HEK293 (cell line): ENCODE results near the gene PHACTR1.

Experiments
- CTCF ChIA-PET: fragments of 350-600 bp; formaldehyde crosslinking; extraction: SDS; loops from one replicate; lab custom pipeline; 2021; ENCODE audit warnings: antibody characterized with exemption; lab: Yijun Ruan, JAX
- POLR2A ChIA-PET: fragments of 300-600 bp; formaldehyde crosslinking; extraction: SDS; loops from one replicate; lab custom pipeline; 2020; ENCODE audit warnings: antibody characterized with exemption, inconsistent platforms; lab: Yijun Ruan, JAX
- H3K27ac ChIP-seq: fragments of 200-500 bp; sonication (Bioruptor generic); 2 replicates; pipeline ENCODE4 v1.5.1; 2014; ENCODE audit warnings: low read depth, low read length, control low read depth, inconsistent platforms; ENCODE audit errors: extremely low read depth
- H3K36me3 ChIP-seq, 2 experiments: fragments of 200-500 bp in 1 of 2; sonication (Bioruptor generic) in 1 of 2; 1 replicate in 1 of 2; 2 replicates in 1 of 2; pipeline ENCODE4 v1.5.1; 2014 to 2017; ENCODE audit warnings: inconsistent platforms in 2 of 2, low read length in 2 of 2; ENCODE audit not compliant: control insufficient read depth in 2 of 2, insufficient read depth in 1 of 2
- H3K4me1 ChIP-seq: fragments of 200-500 bp; sonication (Bioruptor generic); 2 replicates; pipeline ENCODE4 v1.5.1; 2014; ENCODE audit warnings: mild to moderate bottlenecking, low read length, inconsistent platforms; ENCODE audit not compliant: control insufficient read depth, insufficient read depth
- H3K4me3 ChIP-seq: 2 replicates; pipeline ENCODE4 v1.5.1; 2011; ENCODE audit warnings: low read depth, mild to moderate bottlenecking, control low read depth, low read length, moderate library complexity
- H3K9me3 ChIP-seq: fragments of 200-500 bp; sonication (Bioruptor generic); 2 replicates; pipeline ENCODE4 v1.5.1; 2014; ENCODE audit warnings: low read depth, low read length, inconsistent platforms; ENCODE audit not compliant: control insufficient read depth, insufficient read depth
- IKZF3 ChIP-seq: fragments of 450-650 bp; IDR thresholded peaks from 2 replicates; pipeline ENCODE4 v1.5.0; 2018; ENCODE audit warnings: missing biosample characterization, mild to moderate bottlenecking, missing genetic modification characterization, moderate library complexity
- KLF7 ChIP-seq: fragments of 450-650 bp; formaldehyde crosslinking; IDR thresholded peaks from 2 replicates; pipeline ENCODE4 v1.5.1; 2016; ENCODE audit warnings: missing biosample characterization, missing genetic modification characterization, borderline replicate concordance
- MYNN ChIP-seq: fragments of 450-650 bp; formaldehyde crosslinking; IDR thresholded peaks from 2 replicates; pipeline ENCODE4 v1.5.1; 2016; ENCODE audit warnings: missing biosample characterization, missing genetic modification characterization, borderline replicate concordance
- OVOL3 ChIP-seq: fragments of 450-650 bp; formaldehyde crosslinking; IDR thresholded peaks from 2 replicates; pipeline ENCODE4 v1.5.1; 2016; ENCODE audit warnings: missing biosample characterization, missing genetic modification characterization
- RBAK ChIP-seq: fragments of 450-650 bp; formaldehyde crosslinking; IDR thresholded peaks from 2 replicates; pipeline ENCODE4 v1.5.1; 2016; ENCODE audit warnings: missing biosample characterization, missing genetic modification characterization
- TRIM28 ChIP-seq: IDR thresholded peaks from 2 replicates; pipeline ENCODE4 v1.6.1; 2011; ENCODE audit warnings: low read length, control low read depth, borderline replicate concordance
- ZBTB17 ChIP-seq: fragments of 450-650 bp; formaldehyde crosslinking; IDR thresholded peaks from 2 replicates; pipeline ENCODE4 v1.5.1; 2016; ENCODE audit warnings: missing biosample characterization, missing genetic modification characterization
- ZEB2 ChIP-seq: fragments of 450-650 bp; formaldehyde crosslinking; IDR thresholded peaks from 2 replicates; pipeline ENCODE4 v1.5.1; 2016; ENCODE audit warnings: missing biosample characterization, missing genetic modification characterization
- ZFP3 ChIP-seq: fragments of 450-650 bp; formaldehyde crosslinking; IDR thresholded peaks from 2 replicates; pipeline ENCODE4 v1.5.1; 2016; ENCODE audit warnings: low read depth, missing biosample characterization, missing genetic modification characterization
- ZNF148 ChIP-seq: fragments of 450-650 bp; formaldehyde crosslinking; IDR thresholded peaks from 2 replicates; pipeline ENCODE4 v1.5.0; 2017; ENCODE audit warnings: missing biosample characterization, missing genetic modification characterization, borderline replicate concordance
- ZNF155 ChIP-seq: fragments of 450-650 bp; formaldehyde crosslinking; IDR thresholded peaks from 2 replicates; pipeline ENCODE4 v1.5.1; 2016; ENCODE audit warnings: missing biosample characterization, missing genetic modification characterization
- ZNF16 ChIP-seq: fragments of 450-650 bp; formaldehyde crosslinking; IDR thresholded peaks from 2 replicates; pipeline ENCODE4 v1.5.1; 2016; ENCODE audit warnings: low read depth, missing biosample characterization, missing genetic modification characterization
- ZNF174 ChIP-seq: fragments of 450-650 bp; formaldehyde crosslinking; IDR thresholded peaks from 2 replicates; pipeline ENCODE4 v1.5.0; 2017; ENCODE audit warnings: missing biosample characterization, mild to moderate bottlenecking, missing genetic modification characterization
- ZNF211 ChIP-seq: fragments of 450-650 bp; formaldehyde crosslinking; IDR thresholded peaks from 2 replicates; pipeline ENCODE4 v1.5.1; 2016; ENCODE audit warnings: low read depth, missing biosample characterization, missing genetic modification characterization
- ZNF239 ChIP-seq: fragments of 450-650 bp; formaldehyde crosslinking; IDR thresholded peaks from 2 replicates; pipeline ENCODE4 v1.5.1; 2016; ENCODE audit warnings: missing biosample characterization, missing genetic modification characterization
- ZNF24 ChIP-seq: fragments of 450-650 bp; formaldehyde crosslinking; IDR thresholded peaks from 2 replicates; pipeline ENCODE4 v1.5.1; 2016; ENCODE audit warnings: missing biosample characterization, missing genetic modification characterization
- ZNF248 ChIP-seq: fragments of 450-650 bp; formaldehyde crosslinking; IDR thresholded peaks from 2 replicates; pipeline ENCODE4 v1.5.1; 2017; ENCODE audit warnings: missing biosample characterization, missing genetic modification characterization
- ZNF280C ChIP-seq: fragments of 450-650 bp; formaldehyde crosslinking; IDR thresholded peaks from 2 replicates; pipeline ENCODE4 v1.5.1; 2016; ENCODE audit warnings: missing biosample characterization, missing genetic modification characterization
- ZNF335 ChIP-seq: fragments of 450-650 bp; formaldehyde crosslinking; conservative IDR thresholded peaks from 2 replicates; pipeline ENCODE4 v1.5.1; 2016; ENCODE audit warnings: missing biosample characterization, missing genetic modification characterization
- ZNF404 ChIP-seq: fragments of 450-650 bp; formaldehyde crosslinking; IDR thresholded peaks from 2 replicates; pipeline ENCODE4 v1.5.1; 2017; ENCODE audit warnings: missing biosample characterization, missing genetic modification characterization
- ZNF416 ChIP-seq: fragments of 450-650 bp; formaldehyde crosslinking; IDR thresholded peaks from 2 replicates; pipeline ENCODE4 v1.5.1; 2016; ENCODE audit warnings: missing biosample characterization, missing genetic modification characterization
- ZNF837 ChIP-seq: fragments of 450-650 bp; formaldehyde crosslinking; IDR thresholded peaks from 2 replicates; pipeline ENCODE4 v1.5.1; 2016; ENCODE audit warnings: missing biosample characterization, missing genetic modification characterization
- ZNF843 ChIP-seq: fragments of 450-650 bp; formaldehyde crosslinking; IDR thresholded peaks from 2 replicates; pipeline ENCODE4 v1.5.1; 2016; ENCODE audit warnings: missing biosample characterization, missing genetic modification characterization
- ZSCAN23 ChIP-seq: fragments of 450-650 bp; formaldehyde crosslinking; IDR thresholded peaks from 2 replicates; pipeline ENCODE4 v1.5.1; 2016; ENCODE audit warnings: missing biosample characterization, missing genetic modification characterization
- TF ChIP-seq, protein P1 (sequence below): fragments of 450-650 bp; formaldehyde crosslinking; IDR thresholded peaks from 2 replicates; pipeline ENCODE4 v1.5.1; 2016; ENCODE audit warnings: missing biosample characterization, missing genetic modification characterization

PHACTR1 gene

GRCh38 chr6:13260101-13260598, 543.6 kb downstream of the PHACTR1 start:
- no peak for TF ChIP-seq IKZF3 (tag by site-specific recombination)
- no peak for TF ChIP-seq ZNF837 (tag by site-specific recombination)
- TF ChIP-seq ZNF148 (tag by site-specific recombination) = no peak
- TF ChIP-seq ZNF155 (tag by site-specific recombination) = no peak
- no peak for TF ChIP-seq ZNF280C (tag by site-specific recombination)
- TF ChIP-seq ZNF174 = no peak
- TF ChIP-seq ZNF16 (tag by site-specific recombination) = no peak
- no peak for TF ChIP-seq TRIM28
- TF ChIP-seq KLF7 (tag by site-specific recombination) = no peak
- no peak for TF ChIP-seq ZNF335
- H3K4me3 ChIP-seq = no peak overlapping the region
- no peaks in the 10 kb centered on the region for H3K4me1 ChIP-seq
- H3K9me3 ChIP-seq = no peaks in the 10 kb centered on the region
- POLR2A ChIA-PET = no interaction called here
- H3K27ac ChIP-seq = no peak overlapping the region
- CTCF ChIA-PET = interaction anchor here (0.7 kb wide), 1 partner anchor 67 kb away, joined by 3 read pairs; no protein-coding TSS in a partner anchor
- H3K36me3 ChIP-seq = no peaks in the 10 kb centered on the region

DNA sequence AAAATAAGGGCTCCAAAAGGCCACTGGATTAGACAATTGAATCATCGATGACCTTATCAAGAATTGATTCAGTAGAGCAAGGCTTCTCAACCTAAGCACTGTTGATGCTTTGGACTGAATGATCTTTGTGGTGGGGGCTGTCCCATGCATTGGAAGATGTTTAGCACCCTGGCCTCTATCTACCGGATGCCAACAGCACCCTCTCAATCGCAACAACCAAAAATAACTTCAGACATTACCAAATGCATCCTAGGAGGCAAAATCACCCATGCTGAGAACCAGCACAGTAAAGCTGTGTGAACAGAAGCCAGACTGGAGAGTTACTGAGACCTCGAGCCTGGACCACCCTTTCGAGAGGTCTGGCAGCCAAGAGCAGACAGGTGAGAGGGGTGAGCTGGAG, 544.3 kb downstream of the PHACTR1 start:
- Histone ChIP-seq H3K9me3 (no peaks in the 10 kb centered on the region), H3K4me1 (no peaks in the 10 kb centered on the region), H3K4me3 (no peak overlapping the region), H3K27ac (no peak overlapping the region), H3K36me3 (no peaks in the 10 kb centered on the region)
- CTCF ChIA-PET = interaction anchor here (0.6 kb wide), 2 partner anchors 67 to 971 kb away, joined by 3 read pairs; no protein-coding TSS in a partner anchor
- POLR2A ChIA-PET = no interaction called here
- no peak for TF ChIP-seq ZNF24 (tag by site-specific recombination)
- TF ChIP-seq, protein P1, sequence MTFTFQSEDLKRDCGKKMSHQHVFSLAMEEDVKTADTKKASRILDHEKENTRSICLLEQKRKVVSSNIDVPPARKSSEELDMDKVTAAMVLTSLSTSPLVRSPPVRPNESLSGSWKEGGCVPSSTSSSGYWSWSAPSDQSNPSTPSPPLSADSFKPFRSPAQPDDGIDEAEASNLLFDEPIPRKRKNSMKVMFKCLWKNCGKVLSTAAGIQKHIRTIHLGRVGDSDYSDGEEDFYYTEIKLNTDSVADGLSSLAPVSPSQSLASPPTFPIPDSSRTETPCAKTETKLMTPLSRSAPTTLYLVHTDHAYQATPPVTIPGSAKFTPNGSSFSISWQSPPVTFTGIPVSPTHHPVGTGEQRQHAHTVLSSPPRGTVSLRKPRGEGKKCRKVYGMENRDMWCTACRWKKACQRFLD (tag by site-specific recombination) = no peak
- no peak for TF ChIP-seq ZSCAN23 (tag by site-specific recombination)
- no peak for TF ChIP-seq ZEB2 (tag by site-specific recombination)
- no peak for TF ChIP-seq RBAK
- TF ChIP-seq ZBTB17 (tag by site-specific recombination) = no peak
- no peak for TF ChIP-seq ZNF148 (tag by site-specific recombination)
- no peak for TF ChIP-seq ZNF174
- TF ChIP-seq ZFP3 (tag by site-specific recombination) = no peak
- no peak for TF ChIP-seq ZNF843 (tag by site-specific recombination)
- no peak for TF ChIP-seq ZNF248 (tag by site-specific recombination)
- no peak for TF ChIP-seq OVOL3
- no peak for TF ChIP-seq ZNF211 (tag by site-specific recombination)
- TF ChIP-seq ZNF404 (tag by site-specific recombination) = no peak
- TF ChIP-seq ZNF239 = no peak
- no peak for TF ChIP-seq MYNN (tag by site-specific recombination)
- no peak for TF ChIP-seq ZNF416 (tag by site-specific recombination)
- TF ChIP-seq, all 188 proteins: peak for 0
